Activated naive CD4-positive, alpha-beta T cell treated with Interleukin-2 at 50 U/mL for 16 hours (primary cell): ENCODE data around the gene USP17L5.
"Not testable (repeated sequence)": the region's sequence is repeated elsewhere in the genome, so short reads cannot be mapped to it uniquely, and the experiment has no call there.

Source experiments
- DNase-seq: peaks from one replicate; pipeline ENCODE4 v3.0.0-alpha.2; 2020

USP17L5 gene, protein sequence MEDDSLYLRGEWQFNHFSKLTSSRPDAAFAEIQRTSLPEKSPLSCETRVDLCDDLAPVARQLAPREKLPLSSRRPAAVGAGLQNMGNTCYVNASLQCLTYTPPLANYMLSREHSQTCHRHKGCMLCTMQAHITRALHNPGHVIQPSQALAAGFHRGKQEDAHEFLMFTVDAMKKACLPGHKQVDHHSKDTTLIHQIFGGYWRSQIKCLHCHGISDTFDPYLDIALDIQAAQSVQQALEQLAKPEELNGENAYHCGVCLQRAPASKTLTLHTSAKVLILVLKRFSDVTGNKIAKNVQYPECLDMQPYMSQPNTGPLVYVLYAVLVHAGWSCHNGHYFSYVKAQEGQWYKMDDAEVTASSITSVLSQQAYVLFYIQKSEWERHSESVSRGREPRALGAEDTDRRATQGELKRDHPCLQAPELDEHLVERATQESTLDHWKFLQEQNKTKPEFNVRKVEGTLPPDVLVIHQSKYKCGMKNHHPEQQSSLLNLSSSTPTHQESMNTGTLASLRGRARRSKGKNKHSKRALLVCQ

GRCh38 chr4:9339103-9339502 is at the start of gene USP17L5:
Gene USP17L5 (plus strand): TSS chr4:9339403. CDS start chr4:9339403, 0 bp downstream.
- not testable (repeated sequence) for DNase-seq

- not testable (repeated sequence) for DNase-seq
Measured at GRCh38 chr4:9324191-9324590, 15.0 kb upstream of the USP17L5 start.

GRCh38 chr4:9324865-9325264 is 14.3 kb upstream of the USP17L5 start, which contains the start of gene USP17L24:
Gene USP17L24 (plus strand): TSS chr4:9325165. CDS start chr4:9325165, 0 bp downstream.
- not testable (repeated sequence) for DNase-seq

DNA sequence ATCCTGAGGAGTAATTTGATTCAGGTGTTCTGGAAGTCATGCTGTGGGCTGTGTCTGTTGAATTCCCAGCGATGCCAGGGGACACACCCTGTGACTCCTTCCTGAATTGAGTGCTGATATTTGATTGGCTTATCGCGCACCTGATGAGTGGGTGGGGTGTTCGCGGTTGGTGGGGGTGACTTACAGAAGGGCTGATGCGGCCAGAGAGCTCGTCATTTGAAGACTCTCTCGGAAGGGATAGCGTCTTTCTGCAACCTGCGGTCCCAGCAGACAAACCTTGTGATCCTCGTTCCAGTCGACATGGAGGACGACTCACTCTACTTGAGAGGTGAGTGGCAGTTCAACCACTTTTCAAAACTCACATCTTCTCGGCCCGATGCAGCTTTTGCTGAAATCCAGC is 9.6 kb upstream of the USP17L5 start, which contains the start of gene USP17L25:
Gene USP17L25, plus strand, starts transcription at position 301 of the 400 bp plus-strand sequence. Its CDS starts 0 bp downstream, at position 301.
- DNase-seq: not testable (repeated sequence)

DNA sequence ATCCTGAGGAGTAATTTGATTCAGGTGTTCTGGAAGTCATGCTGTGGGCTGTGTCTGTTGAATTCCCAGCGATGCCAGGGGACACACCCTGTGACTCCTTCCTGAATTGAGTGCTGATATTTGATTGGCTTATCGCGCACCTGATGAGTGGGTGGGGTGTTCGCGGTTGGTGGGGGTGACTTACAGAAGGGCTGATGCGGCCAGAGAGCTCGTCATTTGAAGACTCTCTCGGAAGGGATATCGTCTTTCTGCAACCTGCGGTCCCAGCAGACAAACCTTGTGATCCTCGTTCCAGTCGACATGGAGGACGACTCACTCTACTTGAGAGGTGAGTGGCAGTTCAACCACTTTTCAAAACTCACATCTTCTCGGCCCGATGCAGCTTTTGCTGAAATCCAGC is 4.8 kb upstream of the USP17L5 start, which contains the start of gene USP17L26:
Gene USP17L26, plus strand, starts transcription at position 301 of the 400 bp plus-strand sequence. Its CDS starts 0 bp downstream, at position 301.
- DNase-seq: not testable (repeated sequence)

DNA sequence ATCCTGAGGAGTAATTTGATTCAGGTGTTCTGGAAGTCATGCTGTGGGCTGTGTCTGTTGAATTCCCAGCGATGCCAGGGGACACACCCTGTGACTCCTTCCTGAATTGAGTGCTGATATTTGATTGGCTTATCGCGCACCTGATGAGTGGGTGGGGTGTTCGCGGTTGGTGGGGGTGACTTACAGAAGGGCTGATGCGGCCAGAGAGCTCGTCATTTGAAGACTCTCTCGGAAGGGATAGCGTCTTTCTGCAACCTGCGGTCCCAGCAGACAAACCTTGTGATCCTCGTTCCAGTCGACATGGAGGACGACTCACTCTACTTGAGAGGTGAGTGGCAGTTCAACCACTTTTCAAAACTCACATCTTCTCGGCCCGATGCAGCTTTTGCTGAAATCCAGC is 4.6 kb downstream of the USP17L5 start, which contains the start of gene USP17L27:
Gene USP17L27, plus strand, starts transcription at position 301 of the 400 bp plus-strand sequence. Its CDS starts 0 bp downstream, at position 301.
- not testable (repeated sequence) for DNase-seq

GRCh38 chr4:9348593-9348992 is 9.4 kb downstream of the USP17L5 start, which contains the start of gene USP17L28:
Gene USP17L28 (plus strand): TSS chr4:9348893. CDS start chr4:9348893, 0 bp downstream.
- DNase-seq: not testable (repeated sequence)

DNA sequence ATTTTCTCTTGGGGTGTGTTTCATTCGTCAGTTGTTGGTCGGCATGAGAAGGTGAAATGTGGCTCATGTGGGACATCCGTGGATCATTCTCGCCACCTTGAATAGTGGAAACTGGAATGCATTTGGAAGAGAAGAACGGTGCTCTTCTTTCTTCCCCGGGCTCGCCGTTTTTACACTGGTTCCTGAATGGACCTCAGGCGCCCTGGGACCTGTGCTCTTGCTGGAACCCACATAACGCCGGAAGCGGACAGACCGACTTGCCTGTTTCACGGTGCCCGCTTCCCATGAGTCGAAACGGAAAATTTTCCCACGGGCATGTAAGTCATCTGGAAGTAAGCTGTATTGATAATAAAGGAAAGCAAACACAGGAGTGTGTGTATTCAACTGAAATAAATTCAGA is 11.7 kb downstream of the USP17L5 start:
- DNase-seq: not testable (repeated sequence)

- DNase-seq: not testable (repeated sequence)
Measured at GRCh38 chr4:9353338-9353737, 14.1 kb downstream of the USP17L5 start, which contains the start of gene USP17L29. Gene USP17L29 (plus strand): TSS chr4:9353638. CDS start chr4:9353638, 0 bp downstream.

GRCh38 chr4:9362829-9363228 is 23.6 kb downstream of the USP17L5 start, which contains the start of gene USP17L30:
Gene USP17L30 (plus strand): TSS chr4:9363129. CDS start chr4:9363129, 0 bp downstream.
- not testable (repeated sequence) for DNase-seq

DNA sequence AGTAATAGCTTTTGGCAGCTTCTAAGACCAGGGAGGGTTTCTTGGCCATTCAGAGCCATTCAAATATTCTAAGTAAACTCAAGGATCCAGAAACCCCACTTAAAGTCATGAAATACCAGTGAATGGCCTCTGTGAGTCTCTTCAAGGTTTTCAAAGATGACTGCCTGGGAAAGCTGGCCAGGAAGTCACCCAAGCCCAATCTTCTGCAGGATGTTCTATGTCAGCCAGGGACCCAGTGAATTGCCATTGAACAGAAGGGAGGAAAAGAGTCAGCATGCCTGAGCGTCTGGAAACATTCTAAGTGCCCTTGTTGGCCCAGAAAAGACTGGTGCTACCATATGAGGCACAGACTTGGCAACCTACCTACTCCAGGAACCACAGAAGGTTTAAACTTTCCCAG is 40.7 kb downstream of the USP17L5 start:
- DNase-seq: not testable (repeated sequence)

DNA sequence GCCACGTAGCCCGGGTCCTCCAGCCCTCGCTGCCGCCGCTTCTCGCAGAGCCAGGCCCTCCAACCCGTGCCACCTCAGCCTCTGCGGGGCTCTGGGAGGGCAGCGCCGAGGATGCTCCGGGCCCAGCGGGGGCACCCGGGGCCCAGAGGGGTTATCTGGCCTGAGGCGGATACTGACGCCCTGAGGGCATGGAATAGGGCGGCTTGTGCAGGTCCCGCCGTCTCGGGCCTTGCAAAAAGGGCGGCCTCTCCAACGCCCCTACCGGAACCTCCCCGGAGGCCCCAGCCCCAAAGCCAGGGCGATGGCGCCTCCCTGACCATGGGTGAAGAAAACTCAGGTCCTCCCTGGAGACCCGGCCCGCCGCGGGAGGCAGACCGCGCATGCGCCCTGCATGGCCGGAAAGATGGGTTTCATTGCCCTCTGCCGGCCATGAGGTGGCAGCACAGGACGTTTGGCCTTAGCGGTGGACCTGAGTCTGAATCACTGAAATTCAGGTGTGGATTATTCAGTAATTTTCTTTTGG is 41.9 kb downstream of the USP17L5 start:
- DNase-seq: peak; percentile 69

GRCh38 chr4:9384126-9384525 is 44.9 kb downstream of the USP17L5 start:
- DNase-seq: no peak

GRCh38 chr4:9389001-9389400 is 49.8 kb downstream of the USP17L5 start:
- not testable (repeated sequence) for DNase-seq
